ENCODE results near the gene FER.
"Not testable (repeated sequence)": the region's sequence is repeated elsewhere in the genome, so short reads cannot be mapped to it uniquely, and the experiment has no call there.

The FER gene

DNA sequence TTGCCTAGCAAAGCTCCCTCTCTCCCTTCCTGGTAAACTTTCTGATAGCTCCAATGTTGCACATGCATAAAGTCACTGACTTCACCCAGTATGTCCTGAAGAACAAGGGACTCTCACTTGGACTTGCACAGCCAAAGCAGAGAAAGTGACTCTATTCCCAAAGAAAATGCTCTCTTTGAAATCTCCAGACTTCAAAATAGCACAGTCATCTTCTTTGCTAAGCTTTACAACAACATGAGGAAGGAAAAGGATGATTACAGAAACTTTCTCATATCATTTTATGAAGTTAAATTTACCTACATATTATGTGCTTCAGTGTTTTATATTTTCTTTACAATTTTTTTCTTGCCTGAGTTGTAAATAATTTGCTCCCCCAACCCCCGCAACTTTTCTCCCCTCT lies 397.4 kb downstream of the FER start:
- DNase-seq, result no peak

DNA sequence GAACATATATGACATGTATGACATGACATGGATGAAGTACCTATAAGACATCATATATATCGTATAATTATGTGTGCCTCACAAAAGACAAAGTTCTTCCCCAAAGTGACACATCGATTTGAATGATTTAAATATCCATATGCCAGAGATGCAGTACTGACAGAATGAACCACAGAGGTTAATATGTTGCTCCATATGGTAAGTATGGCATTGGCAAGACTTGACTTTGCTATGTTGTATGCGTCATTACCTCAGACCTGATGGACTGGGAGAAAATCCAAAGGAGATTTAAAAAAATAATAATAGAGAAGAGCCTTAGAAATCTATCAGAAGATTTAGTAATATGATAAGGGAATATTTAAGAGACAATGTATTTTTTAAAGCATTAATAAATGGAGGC lies 398.9 kb downstream of the FER start:
- DNase-seq, result no peak

DNA sequence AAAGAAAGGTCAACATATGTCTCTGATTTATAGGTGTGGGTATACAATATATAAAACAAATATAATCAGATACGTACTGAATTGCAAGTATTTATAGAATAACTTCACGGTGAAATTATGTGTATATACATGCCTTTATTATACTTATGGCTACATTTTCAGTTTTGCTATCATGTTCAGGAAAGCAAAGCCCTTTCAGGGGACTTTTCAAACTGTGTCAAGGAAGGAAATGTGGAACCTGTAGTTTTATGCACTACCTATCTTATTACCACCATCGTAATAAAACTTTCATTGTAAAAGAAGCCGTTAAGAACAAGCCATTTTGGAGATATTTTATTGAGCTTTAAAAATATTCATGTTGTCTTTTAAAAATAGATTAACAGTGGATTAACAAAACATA lies 404.9 kb downstream of the FER start:
- no peak for DNase-seq

DNA sequence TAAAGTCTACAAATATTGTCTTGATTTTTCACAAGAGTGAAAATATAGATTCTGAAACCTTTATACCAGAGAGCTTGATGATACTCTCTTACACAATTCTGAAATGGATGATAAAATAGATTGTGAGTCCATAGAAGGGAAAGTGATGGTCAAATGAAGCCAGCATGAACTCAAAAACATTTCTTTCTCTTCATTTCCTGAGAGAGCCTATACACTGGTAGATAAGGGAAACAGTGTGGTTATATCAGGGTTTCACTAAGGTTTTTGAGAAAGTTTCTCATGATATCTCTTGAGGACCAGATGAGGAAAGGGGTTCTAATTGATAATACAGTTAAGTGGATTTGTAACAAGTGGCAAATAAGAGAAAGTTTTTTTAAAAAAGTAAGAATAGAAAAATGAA lies 407.9 kb downstream of the FER start:
- no peak for DNase-seq

DNA sequence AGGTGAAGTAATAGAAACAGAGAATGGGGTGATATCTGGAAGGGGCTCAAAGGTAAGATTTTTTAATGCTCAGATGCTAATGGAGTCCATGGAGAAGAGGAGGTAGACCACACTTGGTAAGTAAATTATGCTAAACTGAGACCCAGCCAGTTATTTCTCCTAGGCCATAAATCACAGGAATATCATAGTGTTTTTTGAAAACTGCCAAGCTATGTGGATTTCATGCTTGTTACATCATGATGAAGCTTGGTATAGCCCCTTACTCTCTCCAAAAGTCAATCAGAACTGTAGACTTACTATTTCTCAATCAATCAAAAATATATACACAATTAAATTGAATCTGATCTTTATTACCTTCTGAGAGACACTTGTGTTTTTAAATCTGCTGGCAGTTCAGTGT lies 409.2 kb downstream of the FER start:
- no peak for DNase-seq

DNA sequence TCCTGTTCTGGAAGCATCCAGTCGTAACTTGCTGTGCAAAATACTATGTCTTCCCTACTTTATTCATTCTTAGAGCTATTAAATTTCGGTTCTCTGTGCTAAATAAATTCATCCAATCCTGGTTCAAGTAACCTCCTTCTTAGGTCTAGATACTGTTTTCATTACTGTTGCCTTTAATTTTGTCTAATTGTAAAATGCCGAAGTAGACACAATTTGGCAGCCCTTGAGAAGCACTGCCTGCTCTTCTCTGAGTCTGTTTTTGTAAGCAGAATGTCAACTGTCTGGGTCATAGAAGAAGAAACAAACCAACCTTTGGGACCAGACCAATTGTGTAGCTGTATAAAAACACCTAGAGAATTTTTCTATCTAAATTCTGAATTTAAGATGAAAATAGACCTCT lies 412.8 kb downstream of the FER start:
- DNase-seq, result no peak

DNA sequence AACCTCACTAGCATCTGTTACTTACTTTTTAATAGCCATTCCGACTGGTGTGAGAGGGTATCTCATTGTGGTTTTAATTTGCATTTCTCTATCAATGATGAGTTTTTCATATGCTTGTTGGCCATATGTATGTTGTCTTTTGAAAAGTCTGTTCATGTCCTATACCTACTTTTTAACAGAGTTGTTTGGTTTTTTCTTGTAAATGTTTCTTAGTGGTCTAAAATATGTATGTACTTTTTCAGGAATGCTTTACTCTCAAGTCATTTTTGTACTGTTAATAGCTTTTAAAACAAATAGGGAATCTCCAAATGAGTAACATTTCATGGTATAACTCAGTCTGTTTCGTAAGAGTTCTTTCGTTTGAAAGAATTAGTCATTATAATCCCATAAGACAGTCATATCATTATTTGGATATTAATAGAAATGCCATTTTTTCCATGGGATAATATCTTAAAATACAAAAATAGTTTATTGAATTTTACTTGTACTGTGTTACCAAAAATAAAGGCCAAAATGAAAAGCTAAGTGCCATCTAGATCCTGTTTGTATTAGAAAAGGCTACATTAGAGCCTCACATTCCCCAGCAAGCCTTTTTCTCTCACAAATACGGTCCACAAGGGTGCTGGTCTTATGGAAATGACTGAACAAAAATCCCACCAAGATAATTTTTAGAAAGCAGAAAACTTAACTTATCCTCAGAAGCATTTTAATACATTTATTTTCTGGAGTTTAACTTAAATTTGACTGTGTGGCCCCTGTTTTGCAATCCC lies 414.4 kb downstream of the FER start:
- DNase-seq, result no peak

DNA sequence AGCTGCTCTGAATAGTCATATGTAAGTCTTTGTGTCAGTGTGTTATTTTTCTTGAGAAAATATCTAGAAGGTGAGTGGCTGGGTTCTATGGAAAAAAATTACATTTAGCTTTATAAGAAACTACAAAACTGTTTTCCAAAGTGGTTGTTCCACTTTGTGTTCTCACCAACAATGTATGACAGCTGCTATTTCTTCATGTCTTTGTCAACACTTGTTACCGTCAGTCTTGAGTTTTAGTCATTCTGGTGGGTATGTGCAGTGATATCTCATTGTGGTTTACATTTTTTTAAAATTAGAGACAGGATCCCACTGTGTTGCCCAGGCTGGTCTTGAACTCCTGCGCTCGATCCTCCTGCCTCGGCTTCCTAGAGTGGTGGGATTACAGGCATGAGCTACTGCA lies 415.6 kb downstream of the FER start:
- DNase-seq, result no peak

DNA sequence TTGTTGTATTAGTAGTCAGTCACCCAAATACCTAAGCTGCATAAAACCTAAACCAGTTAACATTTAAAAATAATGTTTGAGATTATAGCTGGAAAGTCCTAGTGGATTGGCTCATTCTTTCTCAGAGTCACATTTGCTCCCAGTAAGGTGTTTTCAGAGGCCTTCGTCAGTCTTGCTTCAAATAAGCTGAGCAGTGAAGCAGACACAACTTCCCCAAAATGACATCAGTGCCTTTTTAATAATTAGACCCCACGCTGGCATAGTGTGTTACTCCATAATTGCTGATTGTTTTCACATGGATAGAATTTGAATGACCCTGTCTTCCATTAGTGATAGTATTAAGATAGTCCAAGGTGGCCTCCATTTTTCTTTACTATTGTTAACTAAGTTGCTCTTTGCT lies 416.3 kb downstream of the FER start:
- DNase-seq, result no peak

DNA sequence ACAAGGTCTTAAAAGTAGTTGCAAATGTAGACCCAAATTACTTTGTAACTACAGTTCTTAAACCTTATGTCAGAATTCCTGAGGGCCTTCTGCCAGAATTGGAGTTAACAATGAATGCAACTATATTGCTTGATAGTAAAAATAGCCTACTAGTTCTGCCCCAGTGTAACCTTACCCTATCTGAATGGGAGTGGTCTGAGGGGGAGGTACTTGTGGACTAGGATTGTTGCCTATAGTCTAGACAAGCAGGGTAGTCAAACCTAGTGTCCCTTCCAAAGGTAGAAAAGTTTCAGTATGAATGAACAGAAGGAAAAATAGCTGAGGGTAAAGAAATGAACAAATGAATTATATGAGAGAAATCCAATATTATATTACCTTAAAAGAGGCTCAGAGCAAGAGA lies 419.9 kb downstream of the FER start:
- no peak for DNase-seq

DNA sequence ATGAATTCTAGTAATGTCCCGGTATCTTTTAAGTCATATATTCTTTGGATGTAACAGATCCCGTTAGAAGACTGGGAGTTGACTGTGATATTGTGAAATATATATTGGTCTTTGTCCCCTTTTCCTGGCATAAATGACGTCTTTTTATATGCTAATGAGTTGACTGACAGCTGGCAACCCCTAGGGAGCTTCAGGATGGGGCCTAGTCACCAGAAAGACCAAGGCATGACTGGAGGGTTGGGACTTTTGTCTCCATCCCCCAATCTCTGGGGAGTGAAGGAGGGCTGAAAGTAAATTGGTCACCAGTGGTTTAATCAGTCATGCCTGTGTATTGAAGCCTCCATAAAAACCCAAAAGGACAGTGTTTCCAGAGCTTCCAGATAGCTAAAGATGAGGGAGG lies 420.5 kb downstream of the FER start:
- no peak for DNase-seq

DNA sequence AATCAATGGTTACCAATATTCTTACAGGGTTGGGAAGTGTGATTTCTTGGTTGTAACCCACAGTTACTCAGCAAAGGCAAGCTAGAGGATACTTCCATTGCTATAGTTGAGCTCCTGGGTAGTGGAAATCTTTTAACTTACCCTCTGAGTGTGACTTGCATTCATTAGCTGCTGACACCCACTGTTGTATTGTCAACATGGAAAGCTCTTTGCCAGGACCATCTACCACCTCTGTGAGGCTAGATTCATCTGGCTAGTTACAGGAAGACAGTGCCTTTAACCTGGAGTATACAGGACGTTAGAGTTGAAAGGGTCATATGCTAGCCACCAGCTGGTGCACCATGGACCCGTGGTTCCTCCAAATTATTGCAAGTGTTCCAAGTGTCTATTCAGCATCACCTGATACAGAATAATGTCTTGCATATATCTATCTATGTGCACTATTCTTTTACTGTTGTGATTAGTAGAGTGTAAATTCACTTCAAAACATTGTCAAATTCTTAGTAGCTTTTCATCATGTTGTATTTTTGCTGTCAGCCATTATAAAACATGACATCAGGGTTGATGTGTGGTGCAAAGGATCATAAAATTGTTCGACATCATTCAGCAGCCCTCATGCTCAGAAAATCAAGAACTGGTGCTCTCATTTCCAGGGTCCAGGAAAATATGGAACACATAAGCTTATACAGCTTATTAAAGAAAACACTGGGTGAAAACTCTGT lies 423.1 kb downstream of the FER start:
- no peak for DNase-seq

DNA sequence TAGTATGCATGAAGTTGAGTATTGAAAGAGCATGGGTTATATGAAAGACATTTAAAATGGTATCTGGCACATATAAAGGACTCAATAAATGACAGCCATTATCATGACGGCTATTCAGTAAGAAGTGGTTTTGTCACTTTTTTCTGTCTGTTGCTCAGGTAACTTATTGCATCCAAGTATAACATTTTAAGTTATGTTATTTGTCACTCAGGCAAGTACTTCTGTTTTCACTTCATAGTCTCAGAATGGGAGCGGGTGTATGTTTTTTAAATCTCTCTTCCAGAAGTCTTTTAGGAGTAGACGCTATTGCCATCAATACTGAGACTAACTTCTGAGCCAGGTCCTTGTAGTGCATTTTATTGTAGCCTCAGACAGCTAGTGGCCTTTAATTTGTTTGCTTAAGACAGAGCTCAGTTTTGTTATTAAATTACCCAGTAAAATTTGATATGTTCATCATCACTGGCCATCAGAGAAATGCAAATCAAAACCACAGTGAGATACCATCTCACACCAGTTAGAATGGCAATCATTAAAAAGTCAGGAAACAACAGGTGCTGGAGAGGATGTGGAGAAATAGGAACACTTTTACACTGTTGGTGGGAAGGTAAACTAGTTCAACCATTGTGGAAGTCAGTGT lies 423.9 kb downstream of the FER start:
- not testable (repeated sequence) for DNase-seq

DNA sequence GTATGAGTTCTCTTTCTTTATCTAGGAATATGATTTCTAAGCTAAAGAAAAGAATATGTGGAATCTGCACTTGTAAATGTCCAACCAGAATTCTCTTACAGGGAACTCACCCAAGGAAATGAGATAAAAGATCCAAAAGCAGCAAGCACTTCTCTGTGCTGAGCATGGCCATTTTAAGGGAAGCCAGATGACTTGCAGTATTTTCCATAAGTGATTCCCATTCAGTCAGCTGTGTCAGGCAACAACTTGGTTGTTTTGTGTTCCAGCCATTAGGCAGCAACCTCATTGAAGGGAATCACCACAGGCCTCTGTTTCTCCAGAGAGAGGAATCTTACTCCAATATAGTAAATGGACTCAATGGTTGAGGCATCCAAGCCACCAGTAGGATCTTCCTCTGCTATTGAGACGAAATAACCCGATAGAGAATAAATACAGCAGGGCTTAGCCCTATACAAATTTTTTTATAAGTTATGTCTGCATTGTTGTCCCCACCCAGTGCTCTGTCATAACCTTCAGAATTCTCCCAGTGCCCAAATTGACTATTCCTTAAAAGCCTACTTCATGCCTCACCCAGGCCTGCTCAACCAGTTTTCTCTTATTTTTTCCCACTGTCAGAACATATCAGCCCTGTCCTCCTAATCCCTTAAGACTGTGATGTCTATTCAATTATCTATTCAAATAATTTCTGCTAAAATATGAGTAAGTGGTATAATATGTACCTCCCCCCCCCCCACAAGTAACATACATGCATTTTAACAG lies 425.5 kb downstream of the FER start:
- no peak for DNase-seq

DNA sequence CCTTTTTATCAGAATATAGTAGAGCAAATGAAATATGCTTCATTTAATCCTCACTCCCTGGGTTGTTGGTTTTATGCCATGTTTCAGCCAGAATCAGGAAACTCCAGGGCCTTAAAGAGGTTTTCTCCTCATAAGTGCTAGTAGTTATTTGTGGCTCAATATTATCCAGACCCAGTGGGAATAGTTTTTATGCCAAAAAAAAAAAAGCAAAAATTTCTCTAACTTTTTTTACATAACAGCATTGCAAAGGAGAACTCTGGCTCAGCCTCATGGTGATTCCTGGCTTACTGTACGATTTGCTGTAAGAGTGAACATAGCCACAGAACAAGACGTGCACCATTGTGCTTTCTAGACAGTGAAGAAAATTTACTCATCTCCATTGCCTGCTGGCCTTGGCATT lies 429.5 kb downstream of the FER start:
- peak; percentile 33 for DNase-seq

DNA sequence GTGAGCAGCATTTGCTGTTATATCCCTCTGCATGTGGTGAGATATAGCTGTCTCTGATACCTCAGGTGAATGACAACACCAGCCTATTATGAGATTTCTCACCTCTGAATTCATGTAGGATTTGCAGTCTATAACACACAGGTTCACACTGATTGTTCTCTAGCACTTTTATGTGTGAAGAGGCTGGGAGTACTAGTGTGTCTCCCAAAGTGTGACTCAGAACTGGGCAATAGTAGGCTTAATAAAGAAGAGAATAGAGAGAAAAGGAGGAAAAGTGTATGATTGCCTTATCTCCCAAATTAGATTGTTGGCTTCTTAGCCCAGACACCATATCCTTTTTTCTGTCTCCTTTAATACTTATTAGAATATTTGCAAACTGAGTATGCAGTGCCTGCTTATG lies 430.1 kb downstream of the FER start:
- no peak for DNase-seq

DNA sequence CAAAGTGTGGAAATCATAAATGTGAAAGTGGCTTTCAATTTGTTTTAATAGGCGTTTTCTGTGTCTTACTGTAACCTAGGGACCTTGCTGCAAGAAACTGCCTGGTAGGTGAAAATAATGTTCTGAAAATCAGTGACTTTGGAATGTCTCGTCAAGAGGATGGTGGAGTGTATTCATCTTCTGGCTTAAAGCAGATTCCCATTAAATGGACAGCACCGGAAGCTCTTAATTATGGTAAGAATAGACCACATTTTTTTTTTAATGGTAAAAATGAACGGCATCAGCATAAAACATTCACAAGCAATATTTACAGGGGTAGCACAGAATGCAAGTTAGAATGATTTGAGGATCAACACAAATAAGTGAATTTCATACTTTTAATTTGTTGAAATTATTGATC lies 433.0 kb downstream of the FER start:
- DNase-seq, result no peak

DNA sequence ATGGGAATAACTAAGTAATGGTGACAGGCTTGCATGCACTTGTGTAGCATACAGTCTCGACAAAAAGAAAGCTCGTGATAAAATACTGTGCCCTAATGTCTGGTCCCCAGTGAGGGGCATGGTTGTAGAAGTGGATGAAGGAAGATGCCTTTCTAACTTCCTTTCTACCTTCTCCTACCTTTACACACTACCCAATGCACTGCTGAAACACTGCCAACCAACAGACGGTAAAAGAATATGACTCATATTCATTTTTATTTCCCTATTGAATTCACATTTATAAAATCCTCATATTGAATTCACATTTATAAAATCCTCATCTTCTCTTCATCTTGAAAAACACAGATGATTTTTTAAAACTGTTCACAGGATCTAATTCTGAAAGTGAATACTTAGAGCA lies 439.1 kb downstream of the FER start:
- no peak for DNase-seq

DNA sequence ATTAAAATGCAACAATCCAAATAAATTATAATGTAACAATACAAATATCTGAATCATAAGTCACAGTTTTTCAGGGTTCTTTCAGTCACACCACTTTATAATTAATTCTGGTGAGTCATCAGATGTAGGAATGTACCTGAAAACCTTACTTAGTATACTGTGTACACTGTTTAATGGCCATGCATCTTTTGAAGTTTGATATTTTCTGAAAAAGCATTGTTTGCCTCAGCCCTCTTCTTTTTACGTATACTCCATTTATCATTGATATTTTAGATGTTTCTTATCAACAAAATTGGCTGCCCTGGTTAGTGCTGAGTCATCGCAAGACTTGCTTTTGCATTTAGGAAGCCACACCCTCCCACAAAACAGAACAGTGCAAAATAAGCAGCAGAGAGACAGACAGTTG lies 443.5 kb downstream of the FER start:
- DNase-seq, result no peak

DNA sequence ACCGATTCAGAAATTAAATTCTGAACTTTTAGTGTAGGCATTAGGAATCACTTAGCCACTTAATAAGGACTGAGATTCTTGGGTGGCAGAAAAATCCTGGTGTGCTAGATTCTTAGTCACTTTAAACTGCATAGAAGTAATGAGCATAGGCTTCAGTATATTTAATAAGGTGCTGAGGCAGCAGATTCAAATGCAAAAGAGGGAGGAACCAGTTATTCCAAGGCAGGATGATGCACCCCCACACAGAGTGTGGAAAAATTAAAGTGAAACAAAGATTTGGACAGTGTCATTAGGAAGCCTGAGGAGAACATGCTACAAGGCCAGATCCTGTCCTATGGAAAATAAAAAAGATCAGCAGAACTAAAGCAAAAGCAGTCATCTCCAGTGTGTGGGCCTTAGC lies 444.3 kb downstream of the FER start:
- no peak for DNase-seq

DNA sequence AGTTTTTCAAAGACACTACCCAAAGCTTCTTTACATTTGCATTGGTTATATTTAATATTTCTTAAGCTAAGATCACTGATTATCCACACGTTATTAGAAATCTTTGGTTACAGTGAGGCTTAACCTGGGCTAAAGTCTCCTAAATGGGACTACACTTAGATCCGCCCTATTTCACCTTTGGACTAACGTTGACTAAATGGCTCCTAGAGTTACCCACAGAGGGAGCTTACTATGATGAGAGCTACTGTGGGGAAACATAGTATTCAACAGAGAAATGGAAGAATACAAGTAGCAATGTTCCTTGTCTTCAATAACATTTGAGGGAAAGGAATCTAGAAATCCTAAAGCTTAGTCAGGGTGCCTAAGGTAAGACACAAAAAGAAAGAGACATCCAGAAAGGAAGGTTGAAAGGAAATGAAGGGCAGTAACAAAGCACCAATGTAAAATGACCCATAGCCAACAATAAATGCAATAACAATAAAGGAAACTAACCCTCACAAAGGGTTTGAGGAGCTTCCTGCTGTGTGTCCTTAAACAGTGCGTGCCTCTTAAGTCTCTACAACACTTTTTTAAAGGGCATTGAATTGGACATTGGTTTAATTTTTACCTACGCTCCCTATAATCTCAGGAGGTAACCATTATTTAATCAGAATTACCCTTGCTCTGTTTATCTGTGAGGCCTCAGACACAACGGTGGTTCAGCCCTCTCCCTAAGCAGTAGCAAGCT lies 445.0 kb downstream of the FER start:
- DNase-seq, result no peak

DNA sequence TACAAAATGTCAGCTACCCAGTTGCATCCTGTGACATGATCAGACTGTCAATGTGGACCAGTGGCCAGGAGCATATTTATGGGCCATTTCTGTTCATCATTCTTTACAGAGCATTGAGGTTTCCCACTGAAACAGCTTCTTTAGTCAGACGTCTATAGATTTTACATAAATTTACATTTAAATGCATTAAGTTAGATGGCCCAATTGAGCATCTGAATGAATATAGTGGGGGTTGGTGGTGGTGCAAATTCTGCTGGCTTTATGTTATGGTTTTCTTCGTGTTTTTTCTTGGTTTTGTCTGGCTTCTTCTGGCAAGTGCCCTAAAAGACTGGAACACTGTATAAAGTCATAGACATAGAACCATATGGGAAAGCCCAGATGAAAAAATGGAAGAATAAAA lies 448.0 kb downstream of the FER start:
- no peak for DNase-seq

Measured in femur (tissue), 1 donor.